Spleen (tissue), 11 donors: ENCODE measurements around the gene PRRG3. TPM values are rescaled to one million over a fixed set of nuclear protein-coding genes. Genes with fewer than 3 reads are reported as not detected.

Experiments
- DNase-seq: peaks from one replicate; pipeline ENCODE4 v3.0.0-alpha.2; 2020
- H3K27ac ChIP-seq, 8 donors: fragments of 200-600 bp; sonication (generic) in 7 of 8; 1 replicate in 4 of 8; 2 replicates in 4 of 8; pipeline versions ENCODE4 v1.5.0 to v1.8.0; 2016 to 2021; ENCODE audit warnings: inconsistent platforms in 4 of 8, mild to moderate bottlenecking in 4 of 8, moderate library complexity in 1 of 8
- H3K27me3 ChIP-seq, 7 donors: fragments of 200-600 bp; sonication (generic) in 6 of 7; replicated peaks in 1 of 7; 1 replicate in 4 of 7; 2 replicates in 3 of 7; pipeline versions ENCODE4 v1.5.0 to v1.8.0; 2016 to 2021; ENCODE audit warnings: inconsistent platforms in 3 of 7, mild to moderate bottlenecking in 1 of 7
- H3K36me3 ChIP-seq, 6 donors: fragments of 200-600 bp; sonication (generic) in 5 of 6; 1 replicate in 4 of 6; 2 replicates in 2 of 6; pipeline versions ENCODE4 v1.5.0 to v1.8.0; 2016 to 2021; ENCODE audit warnings: inconsistent platforms in 2 of 6
- H3K4me1 ChIP-seq, 6 donors: fragments of 200-600 bp; sonication (generic) in 5 of 6; 1 replicate in 3 of 6; 2 replicates in 3 of 6; pipeline versions ENCODE4 v1.5.0 to v1.8.0; 2016 to 2021; ENCODE audit warnings: inconsistent platforms in 3 of 6
- H3K4me3 ChIP-seq, 8 donors: fragments of 200-600 bp; sonication (generic) in 7 of 8; 1 replicate in 4 of 8; 2 replicates in 4 of 8; pipeline versions ENCODE4 v1.5.0 to v1.8.0; 2016 to 2021; ENCODE audit warnings: inconsistent platforms in 4 of 8, mild to moderate bottlenecking in 4 of 8, moderate library complexity in 2 of 8
- H3K9me3 ChIP-seq, 8 donors: fragments of 200-600 bp; sonication (generic) in 7 of 8; 1 replicate in 4 of 8; 2 replicates in 4 of 8; pipeline versions ENCODE4 v1.5.0 to v1.8.0; 2016 to 2021; ENCODE audit warnings: inconsistent platforms in 4 of 8
- POLR2A ChIP-seq, 3 donors: fragments of 450-650 bp; IDR thresholded peaks; one replicate each; pipeline ENCODE4 v1.5.1; 2017; ENCODE audit warnings: antibody characterized with exemption in 3 of 3, mild to moderate bottlenecking in 1 of 3
- POLR2AphosphoS5 ChIP-seq, 3 donors: sonication (generic); formaldehyde crosslinking; IDR thresholded peaks; one replicate each; pipeline ENCODE4 v1.5.1; 2017; ENCODE audit warnings: antibody characterized with exemption in 3 of 3
- WGBS, 5 donors: extraction: QIAGEN DNeasy Blood & Tissue Kit in 3 of 5; methylation state at CpG; one replicate each; pipeline versions ENCODE4 v1.1.5 to v1.1.7; 2013 to 2018; 5-methylcytosine and 5-hydroxymethylcytosine counted together
- intact Hi-C: fragments of 100-400 bp; cut with DNase I; formaldehyde crosslinking; loops from one replicate; pipeline ENCODE4 v1.15.0; 2023; ENCODE audit warnings: low total_unique reads
- polyA plus RNA-seq, 3 donors: library from polyadenylated mRNA; stranded (reverse); fragments of 200-250 nt; gene quantifications; one replicate each; pipeline ENCODE4 v1.2.1, GENCODE V29; 2013
- total RNA-seq, 7 donors: library from RNA; depleted of rRNA in 3 of 7; stranded (reverse); fragments of >200 nt in 3 of 7; fragmentation: NEBNext Ultra II Directional in 4 of 7; extraction: Animal tissue kit (Norgen Biotek cat#: 25700) in 4 of 7; gene quantifications; one replicate each; pipeline versions ENCODE4 v1.1.0 to v1.2.1, GENCODE V29; 2016 to 2021
- TF ChIP-seq, protein P1 (sequence below), 11 experiments: fragments of 200-600 bp in 7 of 11; fragments of 450-650 bp in 4 of 11; sonication (generic) in 4 of 11; IDR thresholded peaks in 8 of 11; conservative IDR thresholded peaks in 3 of 11; 1 replicate in 7 of 11; 2 replicates in 4 of 11; pipeline versions ENCODE4 v1.4.0 to v1.8.0; 2016 to 2021; ENCODE audit warnings: antibody characterized with exemption in 11 of 11, inconsistent platforms in 4 of 11, mild to moderate bottlenecking in 1 of 11
- donor health status: healthy with polysubstance abuse.
- donor health status: DM: no; HTN: no; CAD: no; lungs with moderate emphysema.
- donor health status: DM: no; HTN: no; CAD: no.
- donor health status: Bipolar disorder and iron deficiency.
- donor health status: healthy.
- donor health status: DM: no; HTN: no; CAD: no.
- donor health status: DM: yes; HTN: yes; CAD: no.

Gene PRRG3
- total and polyA plus RNA-seq, 10 donors, result 0.06 to 4.3 (median 1.5) TPM

DNA sequence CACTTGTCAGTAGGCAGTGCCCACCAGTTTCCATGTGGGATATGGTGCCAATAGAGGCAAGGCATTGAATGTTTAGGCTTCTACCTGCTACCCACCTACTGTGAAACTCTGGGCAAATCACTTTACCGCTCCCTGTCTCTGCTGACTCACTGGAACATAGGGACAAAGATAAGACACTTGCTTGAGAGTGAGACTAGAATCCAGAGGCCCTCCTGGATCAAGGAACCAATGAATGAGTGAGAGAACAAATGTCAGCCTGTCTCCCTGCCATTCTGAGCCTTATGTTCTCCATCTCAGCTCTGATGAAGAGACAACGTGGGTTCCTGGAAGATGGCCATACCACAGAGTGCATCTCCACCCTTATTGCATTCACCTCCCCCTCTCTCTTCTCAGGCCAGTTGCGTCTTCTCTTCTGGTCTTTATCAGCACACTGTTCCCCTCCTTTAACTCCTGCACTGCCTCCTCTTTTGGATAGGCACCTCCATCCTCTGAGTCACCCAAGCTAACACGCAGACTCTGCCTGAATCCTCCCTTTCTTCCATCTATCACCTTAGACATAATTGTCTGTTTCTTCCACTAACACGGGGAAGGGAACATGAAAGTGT lies 15.4 kb upstream of the PRRG3 start:
- TF ChIP-seq, protein P1, sequence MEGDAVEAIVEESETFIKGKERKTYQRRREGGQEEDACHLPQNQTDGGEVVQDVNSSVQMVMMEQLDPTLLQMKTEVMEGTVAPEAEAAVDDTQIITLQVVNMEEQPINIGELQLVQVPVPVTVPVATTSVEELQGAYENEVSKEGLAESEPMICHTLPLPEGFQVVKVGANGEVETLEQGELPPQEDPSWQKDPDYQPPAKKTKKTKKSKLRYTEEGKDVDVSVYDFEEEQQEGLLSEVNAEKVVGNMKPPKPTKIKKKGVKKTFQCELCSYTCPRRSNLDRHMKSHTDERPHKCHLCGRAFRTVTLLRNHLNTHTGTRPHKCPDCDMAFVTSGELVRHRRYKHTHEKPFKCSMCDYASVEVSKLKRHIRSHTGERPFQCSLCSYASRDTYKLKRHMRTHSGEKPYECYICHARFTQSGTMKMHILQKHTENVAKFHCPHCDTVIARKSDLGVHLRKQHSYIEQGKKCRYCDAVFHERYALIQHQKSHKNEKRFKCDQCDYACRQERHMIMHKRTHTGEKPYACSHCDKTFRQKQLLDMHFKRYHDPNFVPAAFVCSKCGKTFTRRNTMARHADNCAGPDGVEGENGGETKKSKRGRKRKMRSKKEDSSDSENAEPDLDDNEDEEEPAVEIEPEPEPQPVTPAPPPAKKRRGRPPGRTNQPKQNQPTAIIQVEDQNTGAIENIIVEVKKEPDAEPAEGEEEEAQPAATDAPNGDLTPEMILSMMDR (IDR thresholded peaks at IDR 0.05 in 8 of 11, conservative IDR thresholded peaks at IDR 0.05 in 3 of 11), result no peak
- TF ChIP-seq POLR2A (IDR thresholded peaks at IDR 0.05), result no peak
- no peak for TF ChIP-seq POLR2AphosphoS5 (IDR thresholded peaks at IDR 0.05)

DNA sequence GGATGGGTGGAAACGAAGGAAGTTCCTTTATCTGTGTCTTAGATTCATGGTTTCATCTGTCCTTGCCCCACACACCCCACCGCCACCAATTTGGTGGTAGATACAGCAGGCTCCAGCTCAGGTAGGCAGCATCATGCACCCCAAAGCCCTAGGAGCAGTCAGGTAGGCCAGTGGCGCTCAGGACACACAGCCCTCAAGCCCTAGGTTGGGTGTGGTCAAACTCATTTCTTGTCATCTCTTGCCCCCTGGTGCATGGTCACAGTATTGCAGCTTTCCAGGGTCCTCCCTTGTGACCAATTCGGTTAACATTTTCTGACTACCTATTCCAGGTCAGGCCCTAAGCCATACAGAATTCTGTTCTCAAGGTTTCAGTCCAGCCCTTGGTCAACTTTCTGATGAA lies 14.5 kb upstream of the PRRG3 start:
- WGBS, 5 donors, result 39 to 49% (median 45%) methylated on average over 4 of the region's 4 CpGs
- H3K27me3 ChIP-seq, result peaks cover 0 to 11% (median 0%) of the 10 kb centered on the region in 7 donors
- H3K4me1 ChIP-seq, result no peaks in the 10 kb centered on the region
- TF ChIP-seq, protein P1 (IDR thresholded peaks at IDR 0.05 in 8 of 11, conservative IDR thresholded peaks at IDR 0.05 in 3 of 11), result peak; percentile 31 to 70 (median 61)
- no peak for TF ChIP-seq POLR2AphosphoS5 (IDR thresholded peaks at IDR 0.05)
- no peak for TF ChIP-seq POLR2A (IDR thresholded peaks at IDR 0.05)
- H3K9me3 ChIP-seq, result no peaks in the 10 kb centered on the region
- H3K36me3 ChIP-seq, result no peaks in the 10 kb centered on the region
- H3K4me3 ChIP-seq, result no peak overlapping the region
- no peak overlapping the region for H3K27ac ChIP-seq
- no peak for DNase-seq
- intact Hi-C loops, result loop anchor here (5.0 kb wide), 1 partner anchor 529 kb away; no protein-coding TSS in a partner anchor

More for the DNA sequence above, 15.4 kb upstream of the PRRG3 start:
- Histone ChIP-seq H3K27me3 (peaks cover 0 to 11% (median 0%) of the 10 kb centered on the region in 7 donors), H3K4me3 (no peak overlapping the region), H3K9me3 (no peaks in the 10 kb centered on the region), H3K4me1 (no peaks in the 10 kb centered on the region), H3K36me3 (no peaks in the 10 kb centered on the region), H3K27ac (no peak overlapping the region)
- intact Hi-C loops, result loop anchor here (5.0 kb wide), 1 partner anchor 528 kb away; no protein-coding TSS in a partner anchor
- 55 to 81% (median 67%) methylated on average over 5 of the region's 5 CpGs for WGBS, 5 donors
- DNase-seq, result no peak

DNA sequence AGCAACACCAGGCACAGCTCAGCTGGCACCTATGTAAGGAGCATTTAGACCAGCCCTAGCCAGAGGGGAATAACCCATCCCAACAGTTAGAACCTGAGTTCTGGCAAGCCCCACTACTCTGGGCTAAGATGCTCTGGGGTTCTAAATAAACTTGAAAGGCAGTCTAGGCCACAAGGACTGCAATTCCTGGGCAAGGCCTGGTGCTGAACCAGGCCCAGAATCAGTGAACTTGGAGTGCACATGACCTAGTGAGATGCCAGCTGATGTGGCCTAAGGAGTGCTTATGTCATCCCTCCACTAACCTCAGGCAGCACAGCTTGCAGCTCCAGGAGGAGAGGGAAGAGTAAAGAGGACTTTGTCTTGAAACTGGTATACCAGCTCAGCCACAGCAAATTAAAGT lies 7.6 kb upstream of the PRRG3 start:
- no peaks in the 10 kb centered on the region for H3K36me3 ChIP-seq
- TF ChIP-seq POLR2AphosphoS5 (IDR thresholded peaks at IDR 0.05) (no peak), POLR2A (IDR thresholded peaks at IDR 0.05) (no peak)
- TF ChIP-seq, protein P1 (IDR thresholded peaks at IDR 0.05 in 8 of 11, conservative IDR thresholded peaks at IDR 0.05 in 3 of 11), result no peak

DNA sequence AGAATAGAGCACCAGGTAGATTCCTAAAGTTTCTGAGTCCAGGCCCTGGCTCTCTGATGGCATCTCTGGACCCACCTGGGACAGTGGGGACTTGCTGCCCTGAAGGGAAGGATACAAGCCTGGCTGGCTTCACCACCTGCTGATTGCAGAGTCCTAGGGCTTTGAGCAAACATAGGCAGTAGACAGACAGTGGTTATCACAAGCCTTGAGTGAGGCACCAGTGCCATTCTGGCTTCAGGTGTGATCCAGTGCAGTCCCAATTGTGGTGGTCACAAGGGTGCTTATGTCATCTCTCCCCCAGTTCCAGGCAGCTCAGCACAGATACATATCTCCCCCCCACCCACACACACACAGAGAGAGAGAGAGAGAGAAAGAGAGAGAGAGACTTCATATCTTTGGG lies 6.6 kb upstream of the PRRG3 start:
- H3K27ac ChIP-seq, result no peak overlapping the region
- H3K9me3 ChIP-seq, result no peaks in the 10 kb centered on the region
- H3K4me1 ChIP-seq, result no peaks in the 10 kb centered on the region
- no peak for DNase-seq
- H3K36me3 ChIP-seq, result no peaks in the 10 kb centered on the region
- intact Hi-C loops, result no loop called here
- H3K4me3 ChIP-seq, result no peak overlapping the region
- no peaks in the 10 kb centered on the region for H3K27me3 ChIP-seq
- TF ChIP-seq, protein P1 (IDR thresholded peaks at IDR 0.05 in 8 of 11, conservative IDR thresholded peaks at IDR 0.05 in 3 of 11), result no peak
- TF ChIP-seq POLR2A (IDR thresholded peaks at IDR 0.05), result no peak
- TF ChIP-seq POLR2AphosphoS5 (IDR thresholded peaks at IDR 0.05), result no peak

More for the DNA sequence above, 7.6 kb upstream of the PRRG3 start:
- Histone ChIP-seq H3K9me3 (no peaks in the 10 kb centered on the region), H3K27me3 (no peaks in the 10 kb centered on the region), H3K4me1 (no peaks in the 10 kb centered on the region), H3K4me3 (no peak overlapping the region), H3K27ac (no peak overlapping the region)
- intact Hi-C loops, result no loop called here
- no peak for DNase-seq
